Fibroblast of skin of scalp (primary cell): Measurements from ENCODE around the gene TMOD2.
A peak's percentile ranks its signal among the peaks of the same experiment; 100 is the strongest.

Experiments used
- DNase-seq: peaks from one replicate; pipeline ENCODE4 v3.0.0-alpha.2; 2013

TMOD2 gene

GRCh38 chr15:51828621-51829375 lies 77.4 kb downstream of the TMOD2 start:
- no peak for DNase-seq

- peak; percentile 90 for DNase-seq
Measured at GRCh38 chr15:51829376-51830275, 78.2 kb downstream of the TMOD2 start, which contains the start of gene TMOD3. Gene TMOD3, plus strand, starts transcription at chr15:51829653. Its CDS starts 33,232 bp downstream, at chr15:51862885.

- DNase-seq, result peak; percentile 40
Measured at GRCh38 chr15:51830276-51830806, 78.9 kb downstream of the TMOD2 start.

GRCh38 chr15:51833772-51834171 lies 82.4 kb downstream of the TMOD2 start:
- DNase-seq, result no peak

- DNase-seq, result no peak
Measured at GRCh38 chr15:51837792-51838251, 86.4 kb downstream of the TMOD2 start.

GRCh38 chr15:51838270-51838669 lies 86.9 kb downstream of the TMOD2 start:
- DNase-seq, result no peak

- DNase-seq, result no peak
Measured at GRCh38 chr15:51840692-51841091, 89.3 kb downstream of the TMOD2 start.

GRCh38 chr15:51841406-51842040 lies 90.1 kb downstream of the TMOD2 start:
- DNase-seq, result no peak

- no peak for DNase-seq
Measured at GRCh38 chr15:51842265-51842664, 90.9 kb downstream of the TMOD2 start.

GRCh38 chr15:51842852-51843737 lies 91.7 kb downstream of the TMOD2 start:
- peak; percentile 26 for DNase-seq

- DNase-seq, result no peak
Measured at GRCh38 chr15:51844747-51845426, 93.5 kb downstream of the TMOD2 start.

- DNase-seq, result no peak
Measured at GRCh38 chr15:51846066-51846462, 94.7 kb downstream of the TMOD2 start.

GRCh38 chr15:51846463-51847230 lies 95.2 kb downstream of the TMOD2 start:
- DNase-seq, result peak; percentile 71

- DNase-seq, result no peak
Measured at GRCh38 chr15:51848811-51849210, 97.4 kb downstream of the TMOD2 start.

- peak; percentile 51 for DNase-seq
Measured at GRCh38 chr15:51849860-51850259, 98.5 kb downstream of the TMOD2 start.

GRCh38 chr15:51853998-51854397 lies 102.6 kb downstream of the TMOD2 start:
- no peak for DNase-seq

- no peak for DNase-seq
Measured at GRCh38 chr15:51855612-51856011, 104.2 kb downstream of the TMOD2 start.

GRCh38 chr15:51856714-51857380 lies 105.5 kb downstream of the TMOD2 start:
- peak; percentile 39 for DNase-seq

- no peak for DNase-seq
Measured at GRCh38 chr15:51861557-51862359, 110.4 kb downstream of the TMOD2 start.
